Measurements from ENCODE around the gene HSPA9. TPM values are rescaled to one million over a fixed set of nuclear protein-coding genes. Genes with fewer than 3 reads are reported as not detected.

HSPA9 gene
- total and polyA plus RNA-seq, 2 of the 13 experiments (the other 11 are each of a cell fraction or from before 2014, with no cell fraction given), result 165 to 478 TPM

DNA sequence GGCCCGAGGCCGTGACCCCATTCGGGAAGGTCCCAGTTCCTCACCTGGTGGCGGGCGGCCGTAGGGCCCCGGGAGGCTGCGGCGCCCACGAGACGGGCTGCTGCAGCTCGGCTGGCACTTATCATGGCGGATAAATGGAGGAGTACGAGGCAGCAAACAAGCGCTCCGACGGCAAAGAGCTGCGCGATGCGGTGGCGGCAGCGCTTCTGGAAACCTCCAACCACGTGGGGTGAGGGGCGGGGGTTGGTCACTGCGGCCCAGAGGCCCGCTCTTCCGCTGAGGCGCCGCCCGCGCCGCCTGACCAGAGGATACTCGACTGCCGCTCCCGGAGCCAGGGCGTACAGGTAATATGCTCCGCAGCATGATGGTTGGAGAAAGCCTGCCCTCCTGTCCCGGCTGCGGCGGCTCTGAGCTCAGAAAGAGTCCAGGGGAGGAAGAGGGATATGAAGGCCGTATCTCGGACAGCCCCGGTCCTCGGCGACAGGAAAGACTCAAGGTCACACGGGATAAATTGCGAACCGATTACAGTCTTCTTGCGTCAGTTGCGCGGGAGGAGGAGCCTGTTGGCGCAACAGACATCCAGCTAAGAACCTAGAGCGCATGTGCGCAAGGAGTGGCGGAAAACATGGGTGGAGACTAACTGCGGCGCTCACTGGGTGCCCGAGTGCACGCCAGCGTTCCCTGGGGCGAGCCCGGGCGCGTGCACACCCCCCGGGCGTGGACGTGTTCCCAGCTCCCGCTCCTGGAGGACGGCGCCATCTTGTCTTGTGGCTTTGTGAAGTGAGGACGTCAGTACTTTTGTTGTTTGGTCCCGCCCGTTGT lies at the start of gene HSPA9 (continued):
- TF ChIP-seq, protein P1, sequence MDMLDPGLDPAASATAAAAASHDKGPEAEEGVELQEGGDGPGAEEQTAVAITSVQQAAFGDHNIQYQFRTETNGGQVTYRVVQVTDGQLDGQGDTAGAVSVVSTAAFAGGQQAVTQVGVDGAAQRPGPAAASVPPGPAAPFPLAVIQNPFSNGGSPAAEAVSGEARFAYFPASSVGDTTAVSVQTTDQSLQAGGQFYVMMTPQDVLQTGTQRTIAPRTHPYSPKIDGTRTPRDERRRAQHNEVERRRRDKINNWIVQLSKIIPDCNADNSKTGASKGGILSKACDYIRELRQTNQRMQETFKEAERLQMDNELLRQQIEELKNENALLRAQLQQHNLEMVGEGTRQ (IDR thresholded peaks at IDR 0.05; ENCODE audit: low read depth, low read length), result peak; percentile 61; the same call in 1 of the 2 replicates
- TF ChIP-seq, protein P1 (CRISPR knock-in tag; IDR thresholded peaks at IDR 0.05; ENCODE audit: borderline replicate concordance), result peak; percentile 90
- TF ChIP-seq, protein P2, sequence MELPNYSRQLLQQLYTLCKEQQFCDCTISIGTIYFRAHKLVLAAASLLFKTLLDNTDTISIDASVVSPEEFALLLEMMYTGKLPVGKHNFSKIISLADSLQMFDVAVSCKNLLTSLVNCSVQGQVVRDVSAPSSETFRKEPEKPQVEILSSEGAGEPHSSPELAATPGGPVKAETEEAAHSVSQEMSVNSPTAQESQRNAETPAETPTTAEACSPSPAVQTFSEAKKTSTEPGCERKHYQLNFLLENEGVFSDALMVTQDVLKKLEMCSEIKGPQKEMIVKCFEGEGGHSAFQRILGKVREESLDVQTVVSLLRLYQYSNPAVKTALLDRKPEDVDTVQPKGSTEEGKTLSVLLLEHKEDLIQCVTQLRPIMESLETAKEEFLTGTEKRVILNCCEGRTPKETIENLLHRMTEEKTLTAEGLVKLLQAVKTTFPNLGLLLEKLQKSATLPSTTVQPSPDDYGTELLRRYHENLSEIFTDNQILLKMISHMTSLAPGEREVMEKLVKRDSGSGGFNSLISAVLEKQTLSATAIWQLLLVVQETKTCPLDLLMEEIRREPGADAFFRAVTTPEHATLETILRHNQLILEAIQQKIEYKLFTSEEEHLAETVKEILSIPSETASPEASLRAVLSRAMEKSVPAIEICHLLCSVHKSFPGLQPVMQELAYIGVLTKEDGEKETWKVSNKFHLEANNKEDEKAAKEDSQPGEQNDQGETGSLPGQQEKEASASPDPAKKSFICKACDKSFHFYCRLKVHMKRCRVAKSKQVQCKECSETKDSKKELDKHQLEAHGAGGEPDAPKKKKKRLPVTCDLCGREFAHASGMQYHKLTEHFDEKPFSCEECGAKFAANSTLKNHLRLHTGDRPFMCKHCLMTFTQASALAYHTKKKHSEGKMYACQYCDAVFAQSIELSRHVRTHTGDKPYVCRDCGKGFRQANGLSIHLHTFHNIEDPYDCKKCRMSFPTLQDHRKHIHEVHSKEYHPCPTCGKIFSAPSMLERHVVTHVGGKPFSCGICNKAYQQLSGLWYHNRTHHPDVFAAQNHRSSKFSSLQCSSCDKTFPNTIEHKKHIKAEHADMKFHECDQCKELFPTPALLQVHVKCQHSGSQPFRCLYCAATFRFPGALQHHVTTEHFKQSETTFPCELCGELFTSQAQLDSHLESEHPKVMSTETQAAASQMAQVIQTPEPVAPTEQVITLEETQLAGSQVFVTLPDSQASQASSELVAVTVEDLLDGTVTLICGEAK (IDR thresholded peaks at IDR 0.05), result no peak
- TF ChIP-seq, protein P2 (CRISPR knock-in tag; IDR thresholded peaks at IDR 0.05), result peak; percentile 69
- peak in 1 of 2 experiments; percentile 9; a peak in 1 of 4 replicates for TF ChIP-seq NR2F1 (CRISPR knock-in tag; IDR thresholded peaks at IDR 0.05)
- TF ChIP-seq ZNF569 (CRISPR knock-in tag; IDR thresholded peaks at IDR 0.05; ENCODE audit: borderline replicate concordance), result peak; percentile 68; the same call in 1 of the 2 replicates
- TF ChIP-seq AGO1 (IDR thresholded peaks at IDR 0.05; ENCODE audit: low read depth, low read length, poor library complexity, severe bottlenecking), result no peak
- TF ChIP-seq ZBTB38 (CRISPR knock-in tag; IDR thresholded peaks at IDR 0.05), result peak; percentile 95
- peak; percentile 70 for TF ChIP-seq KDM2A (CRISPR knock-in tag; IDR thresholded peaks at IDR 0.05; ENCODE audit: borderline replicate concordance, low read depth)
- TF ChIP-seq SRY (CRISPR knock-in tag; IDR thresholded peaks at IDR 0.05), result peak; percentile 95; the same call in 1 of the 2 replicates
- peak; percentile 33; the same call in 1 of the 2 replicates for TF ChIP-seq FOXO1 (CRISPR knock-in tag; IDR thresholded peaks at IDR 0.05)
- TF ChIP-seq ZNF263 (CRISPR knock-in tag; IDR thresholded peaks at IDR 0.05), result peak; percentile 16; the same call in 1 of the 2 replicates
- TF ChIP-seq RBFOX2 (IDR thresholded peaks at IDR 0.05; ENCODE audit: low read depth, low read length), result peak; percentile 99
- peak; percentile 96; the same call in 1 of the 2 replicates for TF ChIP-seq ZNF558 (CRISPR knock-in tag; IDR thresholded peaks at IDR 0.05; ENCODE audit: borderline replicate concordance)
- TF ChIP-seq CHD2 (IDR thresholded peaks at IDR 0.05; ENCODE audit: low read depth, low read length), result no peak
- TF ChIP-seq KLF13 (CRISPR knock-in tag; IDR thresholded peaks at IDR 0.05), result no peak
- TF ChIP-seq SNAPC2 (CRISPR knock-in tag; IDR thresholded peaks at IDR 0.05), result 0 out of 2 replicates have a peak, but pooled peaks have one; percentile 74
- TF ChIP-seq ZNF615 (CRISPR knock-in tag; IDR thresholded peaks at IDR 0.05; ENCODE audit: borderline replicate concordance), result 0 out of 2 replicates have a peak, but pooled peaks have one; percentile 36
